Neural progenitor cell (in vitro differentiated cells): Measurements from ENCODE around the gene PDCD7. TPM values are rescaled to one million over a fixed set of nuclear protein-coding genes. Genes with fewer than 3 reads are reported as not detected.

ENCODE experiments used
- DNase-seq: peaks from one replicate; pipeline ENCODE4 v3.0.0-alpha.2; 2016; ENCODE audit warnings: low spot score
- H2AFZ ChIP-seq: fragments of 200-600 bp; sonication (generic); replicated peaks from 2 replicates; pipeline ENCODE4 v1.6.1; 2016; ENCODE audit warnings: antibody characterized with exemption
- H3F3A ChIP-seq: fragments of 200-600 bp; sonication (generic); 2 replicates; pipeline ENCODE4 v1.6.1; 2016; ENCODE audit warnings: antibody characterized with exemption, low read depth
- H3K27ac ChIP-seq: fragments of 200-600 bp; sonication (generic); 2 replicates; pipeline ENCODE4 v1.5.1; 2016; ENCODE audit warnings: mild to moderate bottlenecking
- H3K27me3 ChIP-seq: fragments of 200-600 bp; sonication (generic); 2 replicates; pipeline ENCODE4 v1.6.1; 2016; ENCODE audit warnings: mild to moderate bottlenecking, moderate library complexity
- H3K36me3 ChIP-seq: fragments of 200-600 bp; sonication (generic); 2 replicates; pipeline ENCODE4 v1.5.1; 2016
- H3K4me1 ChIP-seq: fragments of 200-600 bp; sonication (generic); 2 replicates; pipeline ENCODE4 v1.6.1; 2016; ENCODE audit warnings: mixed run types
- H3K4me2 ChIP-seq: fragments of 200-600 bp; sonication (generic); 2 replicates; pipeline ENCODE4 v1.6.1; 2016
- H3K4me3 ChIP-seq: fragments of 200-600 bp; sonication (generic); 2 replicates; pipeline ENCODE4 v1.5.1; 2016
- H3K79me2 ChIP-seq: fragments of 200-600 bp; sonication (generic); 2 replicates; pipeline ENCODE4 v1.6.1; 2016; ENCODE audit warnings: low read depth
- H3K9ac ChIP-seq: fragments of 200-600 bp; sonication (generic); 2 replicates; pipeline ENCODE4 v1.6.1; 2016
- H3K9me3 ChIP-seq: fragments of 200-600 bp; sonication (generic); 2 replicates; pipeline ENCODE4 v1.5.1; 2016; ENCODE audit warnings: low read depth
- H4K20me1 ChIP-seq: fragments of 200-600 bp; sonication (generic); 2 replicates; pipeline ENCODE4 v1.6.1; 2016; ENCODE audit warnings: low read depth
- H3K27ac Mint-ChIP-seq: 3 replicates; pipeline ENCODE4 v1.8.0; 2021; ENCODE audit warnings: mixed read lengths
- H3K27me3 Mint-ChIP-seq: 2 replicates; pipeline ENCODE4 v1.8.0; 2022; ENCODE audit warnings: low read depth, mild to moderate bottlenecking, inconsistent platforms, moderate library complexity, mixed read lengths; ENCODE audit not compliant: insufficient read depth
- H3K36me3 Mint-ChIP-seq: 3 replicates; pipeline ENCODE4 v1.8.0; 2021; ENCODE audit warnings: mixed read lengths
- H3K4me1 Mint-ChIP-seq: 3 replicates; pipeline ENCODE4 v1.8.0; 2021; ENCODE audit warnings: mixed read lengths
- H3K4me3 Mint-ChIP-seq: 3 replicates; pipeline ENCODE4 v1.8.0; 2021; ENCODE audit warnings: mild to moderate bottlenecking, moderate library complexity, mixed read lengths
- H3K9me3 Mint-ChIP-seq: 3 replicates; pipeline ENCODE4 v1.8.0; 2020; ENCODE audit warnings: mixed read lengths
- EZH2 ChIP-seq: fragments of 200-600 bp; sonication (generic); IDR thresholded peaks from 2 replicates; pipeline ENCODE4 v1.6.1; 2017; ENCODE audit warnings: antibody characterized with exemption, mild to moderate bottlenecking, moderate library complexity
- EZH2phosphoT487 ChIP-seq: fragments of 200-600 bp; sonication (generic); IDR thresholded peaks from 2 replicates; pipeline ENCODE4 v1.6.1; 2017; ENCODE audit warnings: antibody characterized with exemption
- total RNA-seq: library from RNA; depleted of rRNA; stranded (reverse); fragments of >200 nt; gene quantifications from 2 replicates; pipeline ENCODE4 v1.2.3, GENCODE V29; 2015; ENCODE audit warnings: low replicate concordance
- TF ChIP-seq, protein P1 (sequence below): fragments of 200-600 bp; sonication (generic); IDR thresholded peaks from 2 replicates; pipeline ENCODE4 v1.5.1; 2017; ENCODE audit warnings: antibody characterized with exemption, mild to moderate bottlenecking

The PDCD7 gene
- total RNA-seq, 1 donor from 2014 or later, result 24.7 TPM

DNA sequence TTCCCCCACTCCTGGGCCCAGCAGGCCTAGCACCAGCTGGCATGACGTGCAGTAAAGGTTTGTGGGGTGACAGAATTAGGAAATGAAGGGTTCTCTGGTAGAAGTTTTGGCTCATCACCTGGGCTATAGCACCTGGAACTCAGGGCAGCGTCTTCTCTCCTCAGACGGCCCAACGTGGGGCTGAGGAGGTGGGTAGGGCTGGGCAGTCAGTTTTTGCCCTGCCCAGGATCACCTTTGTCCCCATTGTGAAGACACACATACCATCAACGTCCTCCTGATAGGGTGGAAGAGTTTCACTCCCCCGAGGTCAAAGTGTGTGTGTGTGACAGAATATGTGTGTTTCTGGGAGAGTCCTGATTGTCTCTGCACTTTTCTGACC is 45.0 kb downstream of the PDCD7 start:
- no peaks in the 10 kb centered on the region for H3K79me2 ChIP-seq
- H3K36me3 ChIP-seq, result no peaks in the 10 kb centered on the region
- H2AFZ ChIP-seq, result no peak overlapping the region
- peaks cover 19% of the 10 kb centered on the region for H4K20me1 ChIP-seq
- H3K9me3 ChIP-seq, result no peaks in the 10 kb centered on the region
- H3K4me1 ChIP-seq, result peaks cover 40% of the 10 kb centered on the region
- no peak for TF ChIP-seq EZH2
- TF ChIP-seq EZH2phosphoT487, result no peak
- TF ChIP-seq, protein P1, sequence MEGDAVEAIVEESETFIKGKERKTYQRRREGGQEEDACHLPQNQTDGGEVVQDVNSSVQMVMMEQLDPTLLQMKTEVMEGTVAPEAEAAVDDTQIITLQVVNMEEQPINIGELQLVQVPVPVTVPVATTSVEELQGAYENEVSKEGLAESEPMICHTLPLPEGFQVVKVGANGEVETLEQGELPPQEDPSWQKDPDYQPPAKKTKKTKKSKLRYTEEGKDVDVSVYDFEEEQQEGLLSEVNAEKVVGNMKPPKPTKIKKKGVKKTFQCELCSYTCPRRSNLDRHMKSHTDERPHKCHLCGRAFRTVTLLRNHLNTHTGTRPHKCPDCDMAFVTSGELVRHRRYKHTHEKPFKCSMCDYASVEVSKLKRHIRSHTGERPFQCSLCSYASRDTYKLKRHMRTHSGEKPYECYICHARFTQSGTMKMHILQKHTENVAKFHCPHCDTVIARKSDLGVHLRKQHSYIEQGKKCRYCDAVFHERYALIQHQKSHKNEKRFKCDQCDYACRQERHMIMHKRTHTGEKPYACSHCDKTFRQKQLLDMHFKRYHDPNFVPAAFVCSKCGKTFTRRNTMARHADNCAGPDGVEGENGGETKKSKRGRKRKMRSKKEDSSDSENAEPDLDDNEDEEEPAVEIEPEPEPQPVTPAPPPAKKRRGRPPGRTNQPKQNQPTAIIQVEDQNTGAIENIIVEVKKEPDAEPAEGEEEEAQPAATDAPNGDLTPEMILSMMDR, result no peak
- H3F3A ChIP-seq, result peaks cover 26% of the 10 kb centered on the region
- no peaks in the 10 kb centered on the region for H3K36me3 Mint-ChIP-seq
- peak overlapping the region; percentile 34 for H3K4me2 ChIP-seq
- no peak overlapping the region for H3K27ac ChIP-seq
- DNase-seq, result no peak
- H3K4me3 Mint-ChIP-seq, result no peak overlapping the region
- no peaks in the 10 kb centered on the region for H3K9me3 Mint-ChIP-seq
- no peak overlapping the region for H3K9ac ChIP-seq
- H3K27me3 ChIP-seq, result peaks cover 34% of the 10 kb centered on the region
- no peak overlapping the region for H3K27ac Mint-ChIP-seq
- no peak overlapping the region for H3K4me3 ChIP-seq
- peaks cover 45% of the 10 kb centered on the region for H3K4me1 Mint-ChIP-seq
- H3K27me3 Mint-ChIP-seq, result peaks cover 11% of the 10 kb centered on the region

DNA sequence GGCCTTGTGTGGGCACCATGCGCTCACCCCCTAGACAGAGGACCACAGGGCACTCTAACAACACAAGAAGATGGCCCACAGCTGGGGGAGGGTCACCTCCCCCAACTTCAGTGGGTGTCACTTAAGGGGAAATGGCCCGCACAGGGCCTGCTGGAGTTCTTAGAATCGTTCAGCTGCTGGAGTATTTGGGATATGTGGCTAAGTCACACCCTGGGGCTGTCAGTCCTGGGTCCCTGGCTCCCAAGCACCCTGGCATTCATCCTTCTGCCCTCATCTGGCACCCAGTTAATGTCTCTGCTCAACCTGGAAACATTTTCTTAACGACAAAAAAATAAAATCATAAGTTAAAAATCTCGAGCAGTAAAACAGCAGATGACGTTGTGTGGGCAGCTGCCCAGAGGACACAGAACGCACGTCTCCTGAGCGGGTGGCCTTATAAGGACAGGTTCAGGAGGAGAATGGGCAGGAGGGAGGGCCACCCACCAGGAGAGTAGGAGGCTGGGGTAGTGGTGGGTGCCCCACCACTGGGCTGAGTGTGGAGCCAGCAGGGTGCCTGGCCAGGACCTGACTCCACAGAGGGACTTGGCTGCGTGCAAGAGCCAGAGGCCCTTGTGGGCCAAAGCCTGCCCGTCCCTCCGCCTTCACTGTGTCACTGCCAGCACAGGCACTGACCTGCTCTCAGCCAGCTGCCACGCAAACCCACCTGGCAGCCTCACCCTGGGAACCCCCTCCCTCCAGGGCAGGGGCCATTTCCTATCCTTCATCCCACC is 45.5 kb downstream of the PDCD7 start:
- Histone ChIP-seq H3K4me3 (no peak overlapping the region), H4K20me1 (peaks cover 24% of the 10 kb centered on the region), H2AFZ (no peak overlapping the region), H3K4me2 (peak overlapping the region; percentile 34), H3K9ac (no peak overlapping the region), H3F3A (peaks cover 32% of the 10 kb centered on the region), H3K27me3 (peaks cover 34% of the 10 kb centered on the region), H3K9me3 (no peaks in the 10 kb centered on the region), H3K36me3 (no peaks in the 10 kb centered on the region), H3K27ac (no peak overlapping the region), H3K79me2 (no peaks in the 10 kb centered on the region), H3K4me1 (peaks cover 45% of the 10 kb centered on the region)
- Mint-ChIP-seq H3K27ac (no peak overlapping the region), H3K4me3 (no peak overlapping the region), H3K36me3 (no peaks in the 10 kb centered on the region), H3K27me3 (peaks cover 11% of the 10 kb centered on the region), H3K4me1 (peaks cover 50% of the 10 kb centered on the region), H3K9me3 (no peaks in the 10 kb centered on the region)
- TF ChIP-seq, protein P1, result no peak
- TF ChIP-seq EZH2 (no peak), EZH2phosphoT487 (no peak)
- DNase-seq, result no peak

DNA sequence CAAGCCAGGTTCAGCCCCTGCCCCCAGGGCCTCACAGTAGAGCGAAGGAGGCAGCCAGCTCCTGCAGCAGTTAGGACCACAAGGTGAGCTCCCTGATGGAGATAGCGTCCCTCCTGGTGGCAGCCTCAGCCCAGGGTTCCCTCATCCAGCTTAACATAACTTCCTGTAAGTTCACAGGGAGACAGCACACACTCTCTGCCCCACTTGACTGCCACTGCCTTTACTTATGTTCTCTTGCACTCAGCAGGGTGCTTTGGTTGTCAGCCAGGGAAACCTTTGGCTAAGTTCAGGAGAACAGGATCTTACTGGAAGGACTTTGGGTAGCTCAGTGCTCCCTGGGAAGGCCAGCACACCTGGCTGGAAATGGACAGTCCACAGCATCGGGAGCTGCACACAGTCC is 46.2 kb downstream of the PDCD7 start:
- Histone ChIP-seq H3K4me1 (peaks cover 52% of the 10 kb centered on the region), H3K27me3 (peaks cover 39% of the 10 kb centered on the region), H3K27ac (no peak overlapping the region), H3K9ac (no peak overlapping the region), H3K36me3 (no peaks in the 10 kb centered on the region), H2AFZ (no peak overlapping the region), H3K4me2 (no peak overlapping the region), H3K79me2 (no peaks in the 10 kb centered on the region), H3F3A (peaks cover 38% of the 10 kb centered on the region), H4K20me1 (peaks cover 31% of the 10 kb centered on the region), H3K9me3 (no peaks in the 10 kb centered on the region), H3K4me3 (no peak overlapping the region)
- TF ChIP-seq EZH2phosphoT487, result no peak
- TF ChIP-seq EZH2, result no peak
- TF ChIP-seq, protein P1, result no peak
- Mint-ChIP-seq H3K36me3 (no peaks in the 10 kb centered on the region), H3K9me3 (no peaks in the 10 kb centered on the region), H3K4me1 (peaks cover 57% of the 10 kb centered on the region), H3K27ac (peak overlapping the region; percentile 69), H3K4me3 (no peak overlapping the region), H3K27me3 (peaks cover 13% of the 10 kb centered on the region)
- no peak for DNase-seq
